Immature natural killer cell (primary cell): ENCODE results near the gene N4BP2L2. TPM values are rescaled to one million over a fixed set of nuclear protein-coding genes. Genes with fewer than 3 reads are reported as not detected.
A peak's percentile ranks its signal among the peaks of the same experiment; 100 is the strongest.

Experiments used
- DNase-seq, 3 donors: peaks; one replicate each; pipeline ENCODE4 v3.0.0; 2022; ENCODE audit warnings: mixed read lengths in 1 of 3
- H3K27ac Mint-ChIP-seq, 6 donors: one replicate each; pipeline ENCODE4 v1.8.0; 2020; ENCODE audit warnings: mixed read lengths in 6 of 6, mild to moderate bottlenecking in 5 of 6, inconsistent platforms in 4 of 6, moderate library complexity in 3 of 6
- H3K27me3 Mint-ChIP-seq, 3 donors: one replicate each; pipeline ENCODE4 v1.8.0; 2020 to 2021; ENCODE audit warnings: low read depth in 3 of 3, mild to moderate bottlenecking in 3 of 3, mixed read lengths in 3 of 3, moderate library complexity in 3 of 3, inconsistent platforms in 1 of 3
- H3K36me3 Mint-ChIP-seq, 3 donors: one replicate each; pipeline ENCODE4 v1.8.0; 2020; ENCODE audit warnings: mixed read lengths in 3 of 3, inconsistent platforms in 2 of 3, mild to moderate bottlenecking in 2 of 3
- H3K4me1 Mint-ChIP-seq, 2 donors: one replicate each; pipeline ENCODE4 v1.8.0; 2020; ENCODE audit warnings: inconsistent platforms in 2 of 2, mild to moderate bottlenecking in 2 of 2, mixed read lengths in 2 of 2, moderate library complexity in 1 of 2
- H3K4me3 Mint-ChIP-seq, 5 donors: one replicate each; pipeline ENCODE4 v1.8.0; 2020; ENCODE audit warnings: mild to moderate bottlenecking in 5 of 5, mixed read lengths in 5 of 5, inconsistent platforms in 3 of 5, moderate library complexity in 3 of 5
- H3K9me3 Mint-ChIP-seq, 6 donors: one replicate each; pipeline ENCODE4 v1.8.0; 2020; ENCODE audit warnings: mild to moderate bottlenecking in 6 of 6, mixed read lengths in 6 of 6, inconsistent platforms in 4 of 6, moderate library complexity in 3 of 6
- polyA plus RNA-seq, 3 donors: library from polyadenylated mRNA; unstranded; fragments of 300-500 nt; fragmentation: Illumina TruSeq; gene quantifications; one replicate each; pipeline ENCODE4 v1.2.3, GENCODE V29; 2021

N4BP2L2 gene
- polyA plus RNA-seq, 3 donors from 2014 or later: 82.9 to 112 (median 105) TPM

- peaks cover 7 to 15% (median 13%) of the 10 kb centered on the region in 3 donors for H3K36me3 Mint-ChIP-seq
- H3K9me3 Mint-ChIP-seq: peaks cover 0 to 2% (median 0%) of the 10 kb centered on the region in 6 donors
- no peak for DNase-seq
- no peaks in the 10 kb centered on the region for H3K4me1 Mint-ChIP-seq
- H3K27me3 Mint-ChIP-seq: peaks cover 0 to 3% (median 0%) of the 10 kb centered on the region in 3 donors
- H3K4me3 Mint-ChIP-seq: no peak overlapping the region
- no peak overlapping the region for H3K27ac Mint-ChIP-seq
Measured at GRCh38 chr13:32446220-32446619, 92.4 kb downstream of the N4BP2L2 start.

DNA sequence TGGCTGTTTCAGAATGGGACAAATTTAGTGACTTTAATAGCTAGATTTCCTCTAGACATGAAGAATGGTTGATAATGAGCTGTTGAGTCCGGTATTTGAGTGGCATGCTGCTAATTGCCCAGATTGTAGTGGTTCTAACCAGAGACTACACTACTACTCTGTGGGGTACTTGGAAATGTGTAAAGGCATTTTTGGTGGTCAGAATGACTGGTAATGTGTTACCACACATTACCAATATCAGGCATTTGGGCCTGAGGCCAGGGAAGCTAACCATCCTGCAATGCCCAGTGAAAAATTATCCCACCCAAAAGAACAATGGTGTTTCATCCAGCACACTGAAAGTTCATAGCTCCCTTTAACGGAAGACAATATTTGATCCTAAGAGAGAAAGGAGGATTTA lies 93.1 kb downstream of the N4BP2L2 start:
- Mint-ChIP-seq H3K4me3 (no peak overlapping the region), H3K36me3 (peaks cover 7 to 13% (median 10%) of the 10 kb centered on the region in 3 donors), H3K27ac (no peak overlapping the region), H3K4me1 (no peaks in the 10 kb centered on the region), H3K9me3 (no peaks in the 10 kb centered on the region), H3K27me3 (no peaks in the 10 kb centered on the region)
- no peak for DNase-seq

DNA sequence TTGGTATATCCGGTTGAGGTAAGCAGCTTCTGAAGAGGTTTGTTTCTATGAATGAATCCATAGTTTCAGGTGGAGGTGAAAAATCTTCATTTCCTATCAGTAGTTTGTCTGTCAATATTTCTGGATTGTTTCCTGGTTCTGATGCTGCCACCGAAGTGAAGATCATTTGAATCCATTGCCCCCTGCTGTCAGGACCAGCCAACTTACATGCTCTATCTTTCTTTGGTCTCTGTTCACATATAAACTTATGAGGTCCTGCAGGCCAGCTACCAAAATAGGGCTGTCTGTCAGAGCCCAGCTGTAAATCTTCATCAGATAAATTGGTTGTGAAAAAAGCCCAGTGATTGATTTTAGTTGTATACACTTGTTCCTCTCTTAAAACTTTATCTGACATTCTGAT lies 95.5 kb downstream of the N4BP2L2 start:
- Mint-ChIP-seq H3K9me3 (no peaks in the 10 kb centered on the region), H3K27ac (no peak overlapping the region), H3K4me3 (no peak overlapping the region), H3K36me3 (peaks cover 14 to 18% (median 14%) of the 10 kb centered on the region in 3 donors), H3K27me3 (no peaks in the 10 kb centered on the region), H3K4me1 (no peaks in the 10 kb centered on the region)
- DNase-seq: peak; percentile 26 to 35 (median 30)

- DNase-seq: no peak
- Mint-ChIP-seq H3K36me3 (peaks cover 12 to 25% (median 19%) of the 10 kb centered on the region in 3 donors), H3K27me3 (no peaks in the 10 kb centered on the region), H3K4me3 (no peak overlapping the region), H3K27ac (no peak overlapping the region), H3K4me1 (no peaks in the 10 kb centered on the region), H3K9me3 (no peaks in the 10 kb centered on the region)
Measured at GRCh38 chr13:32438871-32439270, 99.7 kb downstream of the N4BP2L2 start.

GRCh38 chr13:32432856-32433255 lies 105.7 kb downstream of the N4BP2L2 start:
- no peak overlapping the region for H3K27ac Mint-ChIP-seq
- H3K4me1 Mint-ChIP-seq: peaks cover 16 to 18% of the 10 kb centered on the region in 2 donors
- peaks cover 0 to 6% (median 6%) of the 10 kb centered on the region in 3 donors for H3K27me3 Mint-ChIP-seq
- H3K4me3 Mint-ChIP-seq: no peak overlapping the region
- H3K36me3 Mint-ChIP-seq: peaks cover 5 to 17% (median 14%) of the 10 kb centered on the region in 3 donors
- no peak for DNase-seq
- H3K9me3 Mint-ChIP-seq: no peaks in the 10 kb centered on the region

- H3K27ac Mint-ChIP-seq: peak overlapping the region in 2 of 6 donors; percentile 26 to 66
- no peak overlapping the region for H3K4me3 Mint-ChIP-seq
- DNase-seq: no peak
- H3K27me3 Mint-ChIP-seq: peaks cover 4 to 14% (median 9%) of the 10 kb centered on the region in 3 donors
- H3K4me1 Mint-ChIP-seq: peaks cover 22 to 24% of the 10 kb centered on the region in 2 donors
- H3K36me3 Mint-ChIP-seq: peaks cover 0 to 17% (median 8%) of the 10 kb centered on the region in 3 donors
- no peaks in the 10 kb centered on the region for H3K9me3 Mint-ChIP-seq
Measured at GRCh38 chr13:32431361-32431760, 107.2 kb downstream of the N4BP2L2 start.

DNA sequence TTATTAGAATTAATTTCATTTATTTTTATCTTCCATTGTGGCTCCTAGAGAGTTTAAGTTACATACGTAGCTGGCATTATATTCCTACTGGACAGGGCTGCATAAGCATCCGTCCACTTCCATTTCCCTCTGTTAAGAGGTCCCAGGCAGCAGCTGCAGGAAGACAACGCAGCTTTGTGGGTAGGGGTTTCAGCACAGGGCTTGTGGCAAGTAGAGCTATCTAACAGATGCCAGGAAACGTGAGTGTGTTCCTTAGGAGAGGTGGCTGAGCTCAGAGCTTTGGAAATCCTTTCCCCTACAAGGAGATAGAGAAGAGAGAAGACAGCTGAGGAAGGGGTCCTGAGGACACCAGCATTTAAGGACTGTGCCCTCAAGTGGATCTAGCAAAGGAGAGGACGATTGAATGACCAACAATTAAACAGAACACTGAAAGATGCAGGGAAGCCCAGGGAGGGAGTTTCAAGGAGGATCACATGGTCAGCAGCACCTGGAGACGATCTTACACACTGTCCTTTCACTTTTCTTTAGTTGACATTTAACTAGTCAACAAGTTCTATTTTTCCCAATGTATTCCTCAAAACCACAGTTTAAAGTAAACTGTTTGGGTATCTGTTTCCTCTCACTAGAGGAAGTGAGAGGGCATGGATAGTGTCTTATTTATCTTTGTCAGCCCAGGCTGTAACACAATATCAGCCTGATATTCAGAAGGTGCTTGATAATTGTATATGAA lies 108.4 kb downstream of the N4BP2L2 start:
- no peaks in the 10 kb centered on the region for H3K9me3 Mint-ChIP-seq
- H3K4me3 Mint-ChIP-seq: peak overlapping the region in 1 of 5 donors; percentile 36
- no peak for DNase-seq
- peaks cover 0 to 13% (median 4%) of the 10 kb centered on the region in 3 donors for H3K36me3 Mint-ChIP-seq
- H3K27ac Mint-ChIP-seq: peak overlapping the region in 5 of 6 donors; percentile 17 to 81 (median 62)
- peaks cover 34 to 35% of the 10 kb centered on the region in 2 donors for H3K4me1 Mint-ChIP-seq
- peaks cover 6 to 18% (median 11%) of the 10 kb centered on the region in 3 donors for H3K27me3 Mint-ChIP-seq

DNA sequence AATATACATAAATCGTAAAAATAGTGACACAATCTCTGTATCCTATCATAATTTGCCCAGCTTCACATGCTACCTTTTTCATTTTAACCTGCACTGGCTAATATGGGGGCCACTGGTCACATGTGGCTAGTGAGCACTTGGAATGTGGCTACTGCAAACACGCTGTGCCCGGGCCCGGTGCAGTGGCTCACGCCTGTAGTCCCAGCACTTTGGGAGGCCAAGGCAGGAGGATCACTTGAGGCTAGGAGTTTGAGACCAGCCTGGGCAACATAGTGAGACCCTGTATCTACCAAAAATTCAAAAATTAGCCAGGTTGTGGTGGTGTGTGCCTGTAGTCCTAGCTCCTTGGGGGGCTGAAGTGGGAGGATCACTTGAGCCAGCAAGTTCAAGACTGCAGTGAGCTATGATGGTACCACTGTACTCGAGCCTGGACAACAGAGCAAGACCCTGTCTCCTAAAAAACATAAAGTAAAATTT lies 109.1 kb downstream of the N4BP2L2 start:
- Mint-ChIP-seq H3K4me1 (peaks cover 36 to 39% of the 10 kb centered on the region in 2 donors), H3K27me3 (peaks cover 6 to 18% (median 11%) of the 10 kb centered on the region in 3 donors), H3K36me3 (peaks cover 0 to 13% (median 4%) of the 10 kb centered on the region in 3 donors), H3K9me3 (no peaks in the 10 kb centered on the region), H3K4me3 (peak overlapping the region in 2 of 5 donors; percentile 95 to 96), H3K27ac (peak overlapping the region; percentile 94 to 100 (median 98))
- no peak for DNase-seq

GRCh38 chr13:32428581-32429432 lies 109.8 kb downstream of the N4BP2L2 start:
- peak overlapping the region; percentile 88 to 97 (median 95) for H3K4me3 Mint-ChIP-seq
- no peaks in the 10 kb centered on the region for H3K9me3 Mint-ChIP-seq
- DNase-seq: peak in 1 of 3 donors; percentile 11
- peak overlapping the region; percentile 94 to 100 (median 98) for H3K27ac Mint-ChIP-seq
- peaks cover 8 to 18% (median 14%) of the 10 kb centered on the region in 3 donors for H3K27me3 Mint-ChIP-seq
- H3K4me1 Mint-ChIP-seq: peaks cover 43 to 46% of the 10 kb centered on the region in 2 donors
- peaks cover 0 to 13% (median 7%) of the 10 kb centered on the region in 3 donors for H3K36me3 Mint-ChIP-seq

DNA sequence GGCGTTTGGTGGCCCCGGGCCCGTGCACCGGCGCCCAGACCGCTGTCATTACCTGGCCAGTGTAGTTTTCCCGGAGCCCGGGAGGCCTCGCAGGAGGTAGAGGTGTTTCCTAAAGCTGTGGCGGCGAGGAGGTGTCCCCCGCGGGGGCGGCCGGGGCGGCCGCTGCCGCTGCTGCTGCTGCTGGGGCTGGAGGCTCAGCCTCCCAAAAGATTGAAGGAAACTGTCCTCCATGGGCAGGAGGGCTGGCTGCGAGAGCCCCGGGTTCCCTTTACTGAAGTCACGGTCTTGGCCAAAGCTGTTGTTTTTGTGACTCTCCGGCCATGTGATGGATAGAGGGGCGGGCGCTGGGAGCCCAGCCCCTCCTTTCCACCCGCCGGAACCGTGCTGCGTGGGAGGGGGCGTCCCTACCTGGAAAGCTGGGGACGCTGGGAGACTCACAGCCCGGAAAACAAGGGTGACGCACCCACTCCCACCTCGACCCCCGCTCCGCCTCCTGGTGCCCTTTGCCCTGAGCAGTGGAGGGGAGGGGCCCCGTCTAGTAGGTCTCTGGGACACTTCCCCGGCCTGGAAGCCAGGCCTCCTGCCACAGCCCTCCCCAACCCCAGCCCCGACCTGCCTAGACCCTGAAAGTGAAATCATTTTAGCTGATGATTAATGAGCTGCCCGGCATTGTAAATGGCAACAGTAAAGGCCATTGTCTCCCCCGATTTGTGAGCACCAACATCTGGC lies 110.6 kb downstream of the N4BP2L2 start, which contains the start of gene N4BP2L1:
Gene N4BP2L1 (minus strand): TSS at position 279 of the 729 bp plus-strand sequence. CDS start 48 bp downstream, at position 231.
- H3K27me3 Mint-ChIP-seq: peaks cover 8 to 18% (median 14%) of the 10 kb centered on the region in 3 donors
- no peaks in the 10 kb centered on the region for H3K9me3 Mint-ChIP-seq
- peak within 1 kb of the TSS; percentile 90 to 97 (median 96) for H3K4me3 Mint-ChIP-seq
- DNase-seq: peak; percentile 84 to 85 (median 84)
- H3K27ac Mint-ChIP-seq: peak within 1 kb of the TSS; percentile 94 to 100 (median 98)
- peaks cover 0 to 12% (median 7%) of the 10 kb centered on the region in 3 donors for H3K36me3 Mint-ChIP-seq
- peaks cover 46 to 54% of the 10 kb centered on the region in 2 donors for H3K4me1 Mint-ChIP-seq

- peak; percentile 52 to 57 (median 52) for DNase-seq
- H3K27me3 Mint-ChIP-seq: peaks cover 8 to 18% (median 14%) of the 10 kb centered on the region in 3 donors
- H3K4me1 Mint-ChIP-seq: peaks cover 46 to 62% of the 10 kb centered on the region in 2 donors
- H3K4me3 Mint-ChIP-seq: peak overlapping the region; percentile 90 to 96 (median 96)
- no peaks in the 10 kb centered on the region for H3K9me3 Mint-ChIP-seq
- peak overlapping the region; percentile 94 to 99 (median 98) for H3K27ac Mint-ChIP-seq
- H3K36me3 Mint-ChIP-seq: peaks cover 0 to 10% (median 7%) of the 10 kb centered on the region in 3 donors
Measured at GRCh38 chr13:32426990-32427851, 111.4 kb downstream of the N4BP2L2 start.
